Lower lobe of right lung (tissue), 2 donors: ENCODE data around the gene PNMA1. TPM values are rescaled to one million over a fixed set of nuclear protein-coding genes. Genes with fewer than 3 reads are reported as not detected.

Experiments
- ATAC-seq, 2 donors: fragments of 200-7000 bp; cut with Tn5 transposase; one replicate each; pipeline ENCODE4 v1.9.1; 2020 to 2022; ENCODE audit warnings: mild to moderate bottlenecking in 2 of 2, moderate library complexity in 2 of 2
- DNase-seq: peaks from one replicate; pipeline ENCODE4 v3.0.0-alpha.2; 2020
- H3K27ac ChIP-seq: fragments of 200-600 bp; one replicate; pipeline ENCODE4 v1.8.0; 2022
- H3K27me3 ChIP-seq: fragments of 200-600 bp; one replicate; pipeline ENCODE4 v1.8.0; 2022; ENCODE audit warnings: low read depth
- H3K36me3 ChIP-seq: fragments of 200-600 bp; one replicate; pipeline ENCODE4 v1.8.0; 2022; ENCODE audit warnings: mild to moderate bottlenecking
- H3K4me1 ChIP-seq: fragments of 200-600 bp; one replicate; pipeline ENCODE4 v1.8.0; 2022
- H3K4me3 ChIP-seq: fragments of 200-600 bp; one replicate; pipeline ENCODE4 v1.8.0; 2022; ENCODE audit warnings: mild to moderate bottlenecking
- H3K9me3 ChIP-seq: fragments of 200-600 bp; one replicate; pipeline ENCODE4 v1.8.0; 2022
- intact Hi-C: fragments of 100-400 bp; cut with DNase I; formaldehyde crosslinking; loops from one replicate; pipeline ENCODE4 v1.11.0; 2022
- long read RNA-seq: library from polyadenylated mRNA; unstranded; transcript quantifications from one replicate; pipeline ENCODE4 v2.0.0, GENCODE V29; 2021
- total RNA-seq: library from RNA; stranded (reverse); fragmentation: NEBNext Ultra II Directional; extraction: Animal tissue kit (Norgen Biotek cat#: 25700); gene quantifications from one replicate; pipeline ENCODE4 v1.2.1, GENCODE V29; 2021
- TF ChIP-seq, protein P1 (sequence below): fragments of 200-600 bp; IDR thresholded peaks from one replicate; pipeline ENCODE4 v1.8.0; 2022; ENCODE audit warnings: antibody characterized with exemption, mild to moderate bottlenecking
- donor health status: DM: no; HTN: yes; CAD: no; lungs with severe emphysema.

PNMA1 gene, protein sequence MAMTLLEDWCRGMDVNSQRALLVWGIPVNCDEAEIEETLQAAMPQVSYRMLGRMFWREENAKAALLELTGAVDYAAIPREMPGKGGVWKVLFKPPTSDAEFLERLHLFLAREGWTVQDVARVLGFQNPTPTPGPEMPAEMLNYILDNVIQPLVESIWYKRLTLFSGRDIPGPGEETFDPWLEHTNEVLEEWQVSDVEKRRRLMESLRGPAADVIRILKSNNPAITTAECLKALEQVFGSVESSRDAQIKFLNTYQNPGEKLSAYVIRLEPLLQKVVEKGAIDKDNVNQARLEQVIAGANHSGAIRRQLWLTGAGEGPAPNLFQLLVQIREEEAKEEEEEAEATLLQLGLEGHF
- total RNA-seq, result 24.4 TPM
- long read RNA-seq, transcript PNMA1-201 (1 exons, 2,590 nt), result major isoform, 73 of 74 reads
- long read RNA-seq, partial matches to known transcripts, result 0 of 74 reads
- long read RNA-seq, other reads (novel, unspliced or antisense), result 1 of 74 reads

DNA sequence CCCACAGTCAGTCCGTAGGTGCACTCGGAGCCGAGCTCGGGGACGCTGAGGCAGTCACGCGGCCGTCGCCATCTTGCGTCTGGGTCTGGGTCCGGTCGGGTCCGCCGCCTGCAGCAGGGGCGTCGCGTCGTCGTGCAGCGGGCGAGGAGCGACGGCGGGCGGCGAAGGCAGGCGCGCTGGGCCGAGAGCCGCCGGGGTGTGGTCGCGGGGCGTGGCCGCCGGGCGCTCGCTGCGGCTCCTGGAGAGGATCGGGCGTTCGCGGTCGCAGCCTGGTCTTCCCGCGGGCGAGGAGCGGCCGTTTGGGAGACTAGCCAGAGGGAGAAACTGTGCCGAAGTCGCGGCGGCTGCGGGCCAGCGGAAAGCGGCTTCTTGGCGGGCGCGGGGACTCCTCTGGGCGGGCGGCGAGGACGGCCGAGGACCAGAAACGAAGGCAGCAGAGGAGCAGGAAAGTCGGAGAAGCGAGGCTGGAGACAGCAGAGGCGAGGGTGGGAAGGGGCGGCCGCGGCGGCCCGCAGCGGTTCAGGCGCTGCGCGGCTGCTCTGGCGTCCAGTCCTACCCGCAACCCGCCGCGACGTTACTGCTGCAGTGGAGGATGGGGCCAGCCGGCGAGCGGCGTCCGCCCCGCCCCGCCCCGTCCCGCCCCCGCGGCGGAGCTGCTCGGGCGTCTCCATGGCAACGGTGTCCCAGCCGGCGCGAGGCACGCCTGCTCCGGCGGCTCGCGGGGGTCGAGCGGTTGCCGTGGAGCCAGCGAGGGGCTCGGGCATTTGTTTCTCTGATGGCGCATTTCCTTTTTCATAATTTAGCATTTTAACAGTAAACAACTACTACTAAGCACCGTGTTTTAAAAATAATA is at the start of gene PNMA1:
Gene PNMA1 (minus strand): TSS at position 582 of the 853 bp plus-strand sequence. CDS start 745 bp downstream, outside the sequence.
- intact Hi-C loops, result no loop called here
- TF ChIP-seq, protein P1, sequence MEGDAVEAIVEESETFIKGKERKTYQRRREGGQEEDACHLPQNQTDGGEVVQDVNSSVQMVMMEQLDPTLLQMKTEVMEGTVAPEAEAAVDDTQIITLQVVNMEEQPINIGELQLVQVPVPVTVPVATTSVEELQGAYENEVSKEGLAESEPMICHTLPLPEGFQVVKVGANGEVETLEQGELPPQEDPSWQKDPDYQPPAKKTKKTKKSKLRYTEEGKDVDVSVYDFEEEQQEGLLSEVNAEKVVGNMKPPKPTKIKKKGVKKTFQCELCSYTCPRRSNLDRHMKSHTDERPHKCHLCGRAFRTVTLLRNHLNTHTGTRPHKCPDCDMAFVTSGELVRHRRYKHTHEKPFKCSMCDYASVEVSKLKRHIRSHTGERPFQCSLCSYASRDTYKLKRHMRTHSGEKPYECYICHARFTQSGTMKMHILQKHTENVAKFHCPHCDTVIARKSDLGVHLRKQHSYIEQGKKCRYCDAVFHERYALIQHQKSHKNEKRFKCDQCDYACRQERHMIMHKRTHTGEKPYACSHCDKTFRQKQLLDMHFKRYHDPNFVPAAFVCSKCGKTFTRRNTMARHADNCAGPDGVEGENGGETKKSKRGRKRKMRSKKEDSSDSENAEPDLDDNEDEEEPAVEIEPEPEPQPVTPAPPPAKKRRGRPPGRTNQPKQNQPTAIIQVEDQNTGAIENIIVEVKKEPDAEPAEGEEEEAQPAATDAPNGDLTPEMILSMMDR, result no peak
- H3K4me3 ChIP-seq, result peak within 1 kb of the TSS; percentile 88
- peaks cover 36% of the 10 kb centered on the region for H3K36me3 ChIP-seq
- DNase-seq (peak; percentile 90), ATAC-seq (peak; percentile 94)
- H3K27ac ChIP-seq, result peak within 1 kb of the TSS; percentile 86
- H3K9me3 ChIP-seq, result no peaks in the 10 kb centered on the region
- peaks cover 34% of the 10 kb centered on the region for H3K4me1 ChIP-seq
- H3K27me3 ChIP-seq, result no peaks in the 10 kb centered on the region

DNA sequence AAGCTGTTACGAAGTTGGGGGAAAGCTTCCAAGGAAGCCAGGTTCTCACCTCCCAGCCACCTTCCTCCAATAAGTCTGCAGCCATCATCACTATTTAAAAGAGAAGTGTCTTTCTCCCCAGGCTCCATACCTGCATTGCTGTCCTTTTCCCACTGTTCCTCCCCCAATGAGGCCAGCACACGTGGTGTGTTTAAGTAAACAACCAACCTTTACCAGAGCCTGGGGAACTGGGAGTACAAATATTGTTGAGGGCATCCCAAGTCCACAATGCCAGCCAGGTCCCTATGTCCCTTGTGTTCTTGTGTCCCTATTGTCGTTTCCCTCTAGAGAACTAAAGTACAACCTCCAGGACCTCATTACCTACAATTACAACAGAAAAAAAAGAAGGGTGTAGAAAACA is 49.2 kb upstream of the PNMA1 start:
- peak; percentile 18 for DNase-seq
- ATAC-seq, result no peak
- H3K27ac ChIP-seq, result peak overlapping the region; percentile 100
- intact Hi-C loops, result no loop called here
- H3K36me3 ChIP-seq, result no peaks in the 10 kb centered on the region
- H3K9me3 ChIP-seq, result no peaks in the 10 kb centered on the region
- H3K27me3 ChIP-seq, result no peaks in the 10 kb centered on the region
- H3K4me1 ChIP-seq, result peaks cover 87% of the 10 kb centered on the region
- H3K4me3 ChIP-seq, result no peak overlapping the region
- TF ChIP-seq, protein P1, result no peak

DNA sequence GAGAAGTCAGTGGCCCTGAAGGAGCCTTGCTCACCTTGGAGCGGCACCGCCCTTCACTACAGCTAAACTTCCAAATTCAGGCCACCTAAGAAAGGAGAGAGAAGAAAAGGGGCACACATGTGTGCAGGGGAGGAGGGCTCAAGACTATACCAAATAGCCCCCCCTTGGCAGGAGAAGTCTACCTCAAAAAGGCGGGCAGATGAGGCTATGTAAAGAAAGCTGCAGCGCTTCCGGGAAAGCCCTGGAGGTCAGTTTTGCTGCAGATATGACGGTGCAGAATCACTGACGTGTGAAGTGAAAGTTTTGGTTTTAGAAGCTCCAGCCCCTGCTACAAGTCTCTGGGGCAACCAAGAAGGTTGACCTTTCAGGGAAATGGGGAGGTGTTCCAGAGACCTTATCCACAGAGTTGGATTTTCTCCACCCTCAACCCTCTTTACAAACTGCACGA is 48.2 kb upstream of the PNMA1 start:
- Histone ChIP-seq H3K27ac (peak overlapping the region; percentile 100), H3K4me1 (peaks cover 88% of the 10 kb centered on the region), H3K4me3 (no peak overlapping the region), H3K27me3 (no peaks in the 10 kb centered on the region), H3K36me3 (no peaks in the 10 kb centered on the region), H3K9me3 (no peaks in the 10 kb centered on the region)
- intact Hi-C loops, result no loop called here
- DNase-seq (no peak), ATAC-seq (no peak)
- TF ChIP-seq, protein P1, result no peak

DNA sequence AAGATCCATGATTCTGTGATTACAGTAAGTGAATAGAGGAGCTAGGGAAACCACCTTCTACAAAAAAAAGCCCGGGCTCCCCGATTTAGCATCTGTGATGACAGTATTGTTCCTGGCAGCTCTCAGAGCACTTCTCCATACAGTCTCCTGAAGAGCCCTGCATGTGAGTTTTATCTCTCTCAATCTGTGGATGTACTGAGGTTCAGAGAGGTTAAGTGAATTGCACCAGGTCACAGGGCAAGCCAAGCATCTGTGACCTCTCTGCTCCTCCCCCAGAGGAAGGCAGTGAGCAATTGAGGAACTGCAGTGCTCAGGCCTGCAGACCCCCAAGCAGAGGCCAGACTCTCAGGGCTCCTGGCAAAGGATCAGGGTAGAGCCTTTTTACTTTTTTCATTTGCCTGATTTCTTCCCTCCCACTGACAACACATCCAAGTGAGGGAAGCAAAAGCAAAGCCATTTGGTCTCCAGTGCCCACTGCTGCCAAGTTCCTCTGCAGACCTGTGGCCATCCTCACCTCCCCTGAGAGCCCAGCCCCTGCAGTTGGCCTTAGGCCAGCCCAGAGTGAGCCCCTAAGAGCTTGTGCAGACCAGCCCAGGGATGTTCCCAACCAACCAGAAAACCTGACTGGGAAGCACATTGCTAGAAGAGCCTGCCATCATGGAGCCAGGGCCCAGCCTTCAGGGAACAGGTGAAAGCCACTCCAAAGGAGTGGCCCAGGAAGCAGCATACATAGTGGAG is 47.6 kb upstream of the PNMA1 start:
- Histone ChIP-seq H3K4me1 (peaks cover 88% of the 10 kb centered on the region), H3K4me3 (no peak overlapping the region), H3K36me3 (no peaks in the 10 kb centered on the region), H3K9me3 (no peaks in the 10 kb centered on the region), H3K27ac (peak overlapping the region; percentile 100), H3K27me3 (no peaks in the 10 kb centered on the region)
- ATAC-seq (no peak), DNase-seq (no peak)
- intact Hi-C loops, result no loop called here
- TF ChIP-seq, protein P1, result no peak
